Measurements from ENCODE around the gene CEP68.

DNA sequence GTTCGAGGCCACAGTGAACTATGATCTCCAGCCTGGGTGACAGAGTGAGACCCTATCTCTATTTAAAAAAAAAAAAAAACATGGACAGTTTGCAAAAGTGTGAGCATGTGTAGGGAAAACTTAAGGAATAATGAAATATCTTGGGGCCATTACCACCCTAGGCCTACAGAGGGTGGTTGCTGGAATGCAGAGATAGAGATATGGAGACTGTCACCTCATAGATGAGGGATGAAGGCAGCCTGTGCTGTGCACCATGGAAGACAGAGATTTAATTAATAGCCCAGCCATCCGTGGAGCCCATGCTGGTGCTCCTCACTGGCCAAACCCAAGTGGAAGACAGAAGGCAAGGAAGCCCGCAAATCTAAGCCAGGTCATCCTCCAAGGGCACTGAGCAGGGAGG is 16.6 kb upstream of the CEP68 start:
- TF ChIP-seq POLR2AphosphoS5 (IDR thresholded peaks at IDR 0.05; ENCODE audit: low read depth, low read length) = no peak
- no peak for TF ChIP-seq TAF1 (IDR thresholded peaks at IDR 0.05; ENCODE audit: low read depth, low read length)
- no peak for TF ChIP-seq POLR2A (IDR thresholded peaks at IDR 0.05; ENCODE audit: low read depth, low read length)
- TF ChIP-seq SPI1 (IDR thresholded peaks at IDR 0.05; ENCODE audit: low read depth, low read length) = no peak

Measured in GM12891 (cell line).